ENCODE results near the gene EPHB3. TPM values are rescaled to one million over a fixed set of nuclear protein-coding genes. Genes with fewer than 3 reads are reported as not detected.
A peak's percentile ranks its signal among the peaks of the same experiment; 100 is the strongest.

The EPHB3 gene
- total and polyA plus RNA-seq, 7 donors: 1.6 to 20.2 (median 1.9) TPM

DNA sequence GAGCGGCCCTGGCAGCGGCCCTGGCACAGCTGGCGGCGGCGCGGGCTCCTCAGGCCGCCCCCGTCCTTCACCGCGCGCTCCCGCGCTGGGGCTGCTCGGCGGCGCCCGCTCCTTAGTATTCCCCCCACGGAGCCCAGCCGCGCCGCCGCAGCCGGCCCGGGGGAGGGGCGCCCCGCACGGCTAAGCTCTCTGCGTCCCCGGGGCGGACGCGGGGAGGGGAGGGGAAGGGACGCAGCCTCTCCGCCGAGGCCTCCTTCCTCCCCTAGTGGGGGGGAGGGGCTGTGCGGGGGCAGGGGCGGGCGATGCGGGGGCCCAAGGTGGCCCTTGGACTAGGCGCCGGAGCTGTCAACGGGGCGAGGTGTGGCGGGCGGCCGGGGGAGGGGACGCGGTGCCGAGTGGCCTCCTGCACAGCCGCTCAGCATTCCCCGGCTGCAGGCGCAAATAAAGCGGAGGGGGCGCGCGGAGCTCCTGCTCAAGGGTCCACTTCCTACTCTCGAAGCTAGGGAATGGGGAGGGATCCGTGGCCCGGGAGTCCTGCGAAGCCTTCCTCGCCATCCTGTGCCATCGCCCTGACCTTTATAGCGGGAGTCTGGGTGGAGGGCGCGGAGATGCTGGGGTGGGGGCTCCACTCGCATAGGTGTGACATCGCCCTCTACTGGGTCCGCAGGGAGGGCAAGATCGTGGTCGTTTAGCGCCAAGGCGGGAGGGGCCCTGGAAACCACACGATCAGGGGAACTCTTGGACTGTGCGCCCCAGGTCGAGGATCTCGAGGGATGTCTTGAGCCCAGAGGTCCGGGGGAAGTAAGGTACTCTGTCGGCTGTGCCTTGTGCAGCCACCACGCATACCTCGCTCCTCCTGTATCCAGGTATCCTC lies 22.2 kb downstream of the EPHB3 start:
- peaks cover 0 to 31% (median 19%) of the 10 kb centered on the region in 4 donors for H3K4me1 ChIP-seq

DNA sequence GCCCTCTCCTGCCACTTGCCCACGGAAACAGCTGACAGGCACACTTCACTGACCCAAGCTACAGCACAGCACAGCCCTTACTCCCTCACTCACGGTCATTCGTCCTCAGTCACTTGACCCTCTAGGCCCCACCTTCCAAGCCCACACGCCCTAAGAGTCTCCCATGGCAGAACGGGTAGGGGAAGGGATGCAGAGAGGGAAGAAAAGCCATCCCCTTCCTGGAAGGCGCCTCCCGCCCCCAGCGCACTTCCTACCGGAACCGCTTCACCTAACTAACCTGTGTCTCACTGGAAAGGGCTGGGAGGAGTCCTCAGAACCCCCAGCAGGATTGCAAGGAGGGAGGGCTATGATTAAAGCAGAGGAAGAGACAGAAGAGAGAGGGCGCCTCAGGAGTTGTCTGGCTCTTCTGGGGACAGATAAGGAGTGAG lies 22.9 kb downstream of the EPHB3 start:
- H3K4me3 ChIP-seq: peak overlapping the region in 1 of 4 donors; percentile 65
- TF ChIP-seq, protein P1, sequence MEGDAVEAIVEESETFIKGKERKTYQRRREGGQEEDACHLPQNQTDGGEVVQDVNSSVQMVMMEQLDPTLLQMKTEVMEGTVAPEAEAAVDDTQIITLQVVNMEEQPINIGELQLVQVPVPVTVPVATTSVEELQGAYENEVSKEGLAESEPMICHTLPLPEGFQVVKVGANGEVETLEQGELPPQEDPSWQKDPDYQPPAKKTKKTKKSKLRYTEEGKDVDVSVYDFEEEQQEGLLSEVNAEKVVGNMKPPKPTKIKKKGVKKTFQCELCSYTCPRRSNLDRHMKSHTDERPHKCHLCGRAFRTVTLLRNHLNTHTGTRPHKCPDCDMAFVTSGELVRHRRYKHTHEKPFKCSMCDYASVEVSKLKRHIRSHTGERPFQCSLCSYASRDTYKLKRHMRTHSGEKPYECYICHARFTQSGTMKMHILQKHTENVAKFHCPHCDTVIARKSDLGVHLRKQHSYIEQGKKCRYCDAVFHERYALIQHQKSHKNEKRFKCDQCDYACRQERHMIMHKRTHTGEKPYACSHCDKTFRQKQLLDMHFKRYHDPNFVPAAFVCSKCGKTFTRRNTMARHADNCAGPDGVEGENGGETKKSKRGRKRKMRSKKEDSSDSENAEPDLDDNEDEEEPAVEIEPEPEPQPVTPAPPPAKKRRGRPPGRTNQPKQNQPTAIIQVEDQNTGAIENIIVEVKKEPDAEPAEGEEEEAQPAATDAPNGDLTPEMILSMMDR (IDR thresholded peaks at IDR 0.05): no peak
- TF ChIP-seq EP300 (IDR thresholded peaks at IDR 0.05) (no peak), POLR2A (IDR thresholded peaks at IDR 0.05) (no peak), POLR2AphosphoS5 (IDR thresholded peaks at IDR 0.05) (no peak)
- DNase-seq: no peak
- 37 to 70% methylated on average over 11 of the region's 11 CpGs for WGBS, 2 donors
- peak overlapping the region; percentile 83 to 88 (median 84) for H3K27ac ChIP-seq
- H3K4me1 ChIP-seq: peaks cover 0 to 31% (median 19%) of the 10 kb centered on the region in 4 donors
- intact Hi-C loops (cut with DNase I): loop anchor here (5.0 kb wide), 1 partner anchor 128 kb away; the partner anchor contains the start of gene MAGEF1
- peaks cover 0 to 21% (median 3%) of the 10 kb centered on the region in 4 donors for H3K36me3 ChIP-seq
- no peaks in the 10 kb centered on the region for H3K27me3 ChIP-seq
- H3K9me3 ChIP-seq: no peaks in the 10 kb centered on the region

More for the DNA sequence above, 22.2 kb downstream of the EPHB3 start:
- WGBS, 2 donors: 9% methylated on average over 80 of the region's 80 CpGs
- peak overlapping the region; percentile 59 to 68 (median 64) for H3K4me3 ChIP-seq
- intact Hi-C loops (cut with DNase I): loop anchor here (5.0 kb wide), 1 partner anchor 128 kb away; the partner anchor contains the start of gene MAGEF1
- H3K27ac ChIP-seq: peak overlapping the region; percentile 83 to 88 (median 84)
- no peak for DNase-seq
- peaks cover 0 to 21% (median 5%) of the 10 kb centered on the region in 4 donors for H3K36me3 ChIP-seq
- TF ChIP-seq EP300 (IDR thresholded peaks at IDR 0.05): no peak
- TF ChIP-seq, protein P1 (IDR thresholded peaks at IDR 0.05): peak; percentile 18 to 39 (median 30)
- H3K27me3 ChIP-seq: no peaks in the 10 kb centered on the region
- H3K9me3 ChIP-seq: no peaks in the 10 kb centered on the region

- Histone ChIP-seq H3K9me3 (no peaks in the 10 kb centered on the region), H3K4me3 (no peak overlapping the region), H3K4me1 (peaks cover 0 to 31% (median 19%) of the 10 kb centered on the region in 4 donors), H3K36me3 (peaks cover 0 to 10% (median 0%) of the 10 kb centered on the region in 4 donors), H3K27ac (no peak overlapping the region), H3K27me3 (no peaks in the 10 kb centered on the region)
- no peak for DNase-seq
- no peak for TF ChIP-seq POLR2A (IDR thresholded peaks at IDR 0.05)
- TF ChIP-seq, protein P1 (IDR thresholded peaks at IDR 0.05): no peak
- TF ChIP-seq POLR2AphosphoS5 (IDR thresholded peaks at IDR 0.05): no peak
- TF ChIP-seq EP300 (IDR thresholded peaks at IDR 0.05): no peak
- WGBS, 2 donors: 54 to 79% methylated on average over 6 of the region's 6 CpGs
- intact Hi-C loops (cut with DNase I): no loop called here
These were observed 24.0 kb downstream of the EPHB3 start for GRCh38 chr3:184585545-184585944.

GRCh38 chr3:184586851-184587250 lies 25.3 kb downstream of the EPHB3 start:
- H3K27me3 ChIP-seq: no peaks in the 10 kb centered on the region
- TF ChIP-seq POLR2A (IDR thresholded peaks at IDR 0.05) (no peak), POLR2AphosphoS5 (IDR thresholded peaks at IDR 0.05) (no peak), EP300 (IDR thresholded peaks at IDR 0.05) (no peak)
- TF ChIP-seq, protein P1 (IDR thresholded peaks at IDR 0.05): no peak
- H3K4me3 ChIP-seq: no peak overlapping the region
- DNase-seq: no peak
- intact Hi-C loops (cut with DNase I): no loop called here
- H3K4me1 ChIP-seq: peaks cover 0 to 30% (median 18%) of the 10 kb centered on the region in 4 donors
- H3K9me3 ChIP-seq: no peaks in the 10 kb centered on the region
- WGBS, 2 donors: 81 to 85% methylated on average over 8 of the region's 8 CpGs
- H3K27ac ChIP-seq: no peak overlapping the region
- no peaks in the 10 kb centered on the region for H3K36me3 ChIP-seq

All from sigmoid colon (tissue), 7 donors.